ENCODE data around the gene ENPP1.
"Not testable (repeated sequence)": the region's sequence is repeated elsewhere in the genome, so short reads cannot be mapped to it uniquely, and the experiment has no call there.

Gene ENPP1

GRCh38 chr6:131909408-131910218 lies 101.8 kb downstream of the ENPP1 start:
- H3K4me3 ChIP-seq (ENCODE audit: low read depth, low read length), result no peak overlapping the region
- peak; percentile 79 for TF ChIP-seq CTCF (IDR thresholded peaks at IDR 0.05; ENCODE audit: low read depth, low read length, missing control alignments)
- DNase-seq (ENCODE audit: low read depth), result peak; percentile 15

- H3K4me3 ChIP-seq (ENCODE audit: low read depth, low read length), result no peak overlapping the region
- TF ChIP-seq CTCF (IDR thresholded peaks at IDR 0.05; ENCODE audit: low read depth, low read length, missing control alignments), result no peak
- no peak for DNase-seq (ENCODE audit: low read depth)
Observed at GRCh38 chr6:131910219-131910589, 102.4 kb downstream of the ENPP1 start.

GRCh38 chr6:131910956-131911355 lies 103.1 kb downstream of the ENPP1 start:
- no peak for TF ChIP-seq CTCF (IDR thresholded peaks at IDR 0.05; ENCODE audit: low read depth, low read length, missing control alignments)
- no peak for DNase-seq (ENCODE audit: low read depth)
- no peak overlapping the region for H3K4me3 ChIP-seq (ENCODE audit: low read depth, low read length)

GRCh38 chr6:131911951-131912350 lies 104.1 kb downstream of the ENPP1 start:
- H3K4me3 ChIP-seq (ENCODE audit: low read depth, low read length), result no peak overlapping the region
- TF ChIP-seq CTCF (IDR thresholded peaks at IDR 0.05; ENCODE audit: low read depth, low read length, missing control alignments), result no peak
- no peak for DNase-seq (ENCODE audit: low read depth)

GRCh38 chr6:131914234-131914633 lies 106.4 kb downstream of the ENPP1 start:
- no peak for DNase-seq (ENCODE audit: low read depth)
- H3K4me3 ChIP-seq (ENCODE audit: low read depth, low read length), result no peak overlapping the region
- no peak for TF ChIP-seq CTCF (IDR thresholded peaks at IDR 0.05; ENCODE audit: low read depth, low read length, missing control alignments)

GRCh38 chr6:131914967-131915751 lies 107.3 kb downstream of the ENPP1 start:
- peak; percentile 37 for DNase-seq (ENCODE audit: low read depth)
- no peak overlapping the region for H3K4me3 ChIP-seq (ENCODE audit: low read depth, low read length)
- TF ChIP-seq CTCF (IDR thresholded peaks at IDR 0.05; ENCODE audit: low read depth, low read length, missing control alignments), result peak; percentile 78

- DNase-seq (ENCODE audit: low read depth), result not testable (repeated sequence)
Observed at GRCh38 chr6:131916091-131916796, 108.4 kb downstream of the ENPP1 start.

More at GRCh38 chr6:131916091-131916796, 108.4 kb downstream of the ENPP1 start:
- H3K4me3 ChIP-seq (ENCODE audit: low read depth, low read length), result not testable (repeated sequence)
